ENCODE measurements around the gene GBE1.
"Not testable (repeated sequence)": the region's sequence is repeated elsewhere in the genome, so short reads cannot be mapped to it uniquely, and the experiment has no call there.

GBE1 gene

DNA sequence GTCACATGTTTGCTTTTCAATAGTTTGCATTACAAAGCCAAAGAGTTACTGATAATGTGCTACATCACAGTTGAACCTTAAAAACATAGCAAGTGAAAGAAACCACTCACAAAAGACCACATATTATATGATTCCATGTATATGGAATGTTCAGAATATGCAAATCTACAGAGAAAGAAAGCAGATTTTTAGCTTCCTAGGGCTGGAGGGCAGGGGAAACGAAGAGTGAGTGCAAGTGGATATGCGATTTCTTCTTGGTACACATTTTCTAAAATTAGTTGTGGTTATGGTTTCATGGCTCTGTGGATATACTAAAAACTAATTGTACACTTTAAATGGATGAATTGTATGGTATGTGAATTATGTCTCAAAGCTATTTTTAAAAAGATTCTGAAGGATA lies 4.0 kb upstream of the GBE1 start:
- no peaks in the 10 kb centered on the region for H3K4me1 ChIP-seq (ENCODE audit: insufficient read depth, insufficient read length)
- H3K9me3 ChIP-seq (ENCODE audit: insufficient read depth, low read length) = no peaks in the 10 kb centered on the region
- TF ChIP-seq SUZ12 (IDR thresholded peaks at IDR 0.05; ENCODE audit: extremely low read depth, insufficient read depth, insufficient read length) (no peak), ZNF274 (IDR thresholded peaks at IDR 0.05; ENCODE audit: low read depth, low read length) (no peak), YY1 (IDR thresholded peaks at IDR 0.05; ENCODE audit: insufficient read depth, insufficient read length) (no peak)
- H3K9ac ChIP-seq (ENCODE audit: insufficient read length, low read depth) = no peak overlapping the region
- no peaks in the 10 kb centered on the region for H3K36me3 ChIP-seq (ENCODE audit: insufficient read depth, insufficient read length, low read length)
- no peak for DNase-seq (ENCODE audit: low read depth, low spot score)
- H3K4me3 ChIP-seq (ENCODE audit: insufficient read length, low read depth) = no peak overlapping the region
- H3K27me3 ChIP-seq (ENCODE audit: insufficient read depth, insufficient read length) = no peaks in the 10 kb centered on the region

DNA sequence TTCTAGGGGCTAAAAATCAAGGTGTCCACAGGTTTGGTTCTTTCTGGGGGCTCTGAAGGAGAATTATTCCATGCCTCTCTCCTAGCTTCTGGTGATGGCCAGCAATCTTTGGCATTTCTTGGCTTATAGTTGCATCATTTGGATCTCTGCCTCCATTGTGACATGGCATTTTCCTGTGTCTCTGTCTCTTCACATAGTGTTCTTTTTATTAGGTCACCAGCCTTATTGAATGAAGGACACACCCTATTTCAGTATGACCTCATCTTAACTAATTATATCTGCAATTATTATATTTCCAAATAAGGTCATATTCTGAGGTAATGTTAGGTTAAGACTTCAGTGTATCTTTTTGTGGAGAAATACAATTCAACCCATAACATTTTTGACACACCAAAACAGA lies 3.2 kb upstream of the GBE1 start:
- no peak overlapping the region for H3K9ac ChIP-seq (ENCODE audit: insufficient read length, low read depth)
- H3K4me3 ChIP-seq (ENCODE audit: insufficient read length, low read depth) = no peak overlapping the region
- no peaks in the 10 kb centered on the region for H3K9me3 ChIP-seq (ENCODE audit: insufficient read depth, low read length)
- DNase-seq (ENCODE audit: low read depth, low spot score) = no peak
- H3K27me3 ChIP-seq (ENCODE audit: insufficient read depth, insufficient read length) = no peaks in the 10 kb centered on the region
- no peaks in the 10 kb centered on the region for H3K36me3 ChIP-seq (ENCODE audit: insufficient read depth, insufficient read length, low read length)
- H3K4me1 ChIP-seq (ENCODE audit: insufficient read depth, insufficient read length) = no peaks in the 10 kb centered on the region
- TF ChIP-seq ZNF274 (IDR thresholded peaks at IDR 0.05; ENCODE audit: low read depth, low read length) = no peak
- no peak for TF ChIP-seq SUZ12 (IDR thresholded peaks at IDR 0.05; ENCODE audit: extremely low read depth, insufficient read depth, insufficient read length)
- no peak for TF ChIP-seq YY1 (IDR thresholded peaks at IDR 0.05; ENCODE audit: insufficient read depth, insufficient read length)

DNA sequence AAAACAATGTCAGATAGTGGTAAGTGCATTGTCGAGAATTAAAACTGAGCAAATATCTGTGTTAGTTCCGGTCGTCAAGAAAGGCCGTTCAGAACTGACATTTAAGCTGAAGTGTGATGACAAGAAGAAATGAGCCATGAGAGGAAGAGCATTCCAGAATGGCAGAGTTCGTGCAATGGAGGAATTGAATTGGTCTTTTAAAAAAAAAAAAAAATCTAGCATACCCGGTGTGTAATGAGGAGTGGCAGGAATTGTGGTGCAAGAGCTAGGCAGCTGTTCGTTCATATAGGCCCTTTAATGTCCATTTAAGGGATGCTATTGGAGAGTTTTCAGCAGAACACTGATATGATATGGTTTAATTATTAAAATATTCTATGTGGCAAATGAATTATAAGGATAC lies 2.6 kb upstream of the GBE1 start:
- no peaks in the 10 kb centered on the region for H3K4me1 ChIP-seq (ENCODE audit: insufficient read depth, insufficient read length)
- H3K4me3 ChIP-seq (ENCODE audit: insufficient read length, low read depth) = no peak overlapping the region
- H3K36me3 ChIP-seq (ENCODE audit: insufficient read depth, insufficient read length, low read length) = no peaks in the 10 kb centered on the region
- TF ChIP-seq SUZ12 (IDR thresholded peaks at IDR 0.05; ENCODE audit: extremely low read depth, insufficient read depth, insufficient read length) (no peak), ZNF274 (IDR thresholded peaks at IDR 0.05; ENCODE audit: low read depth, low read length) (no peak), YY1 (IDR thresholded peaks at IDR 0.05; ENCODE audit: insufficient read depth, insufficient read length) (no peak)
- H3K27me3 ChIP-seq (ENCODE audit: insufficient read depth, insufficient read length) = no peaks in the 10 kb centered on the region
- no peaks in the 10 kb centered on the region for H3K9me3 ChIP-seq (ENCODE audit: insufficient read depth, low read length)
- no peak for DNase-seq (ENCODE audit: low read depth, low spot score)
- no peak overlapping the region for H3K9ac ChIP-seq (ENCODE audit: insufficient read length, low read depth)

DNA sequence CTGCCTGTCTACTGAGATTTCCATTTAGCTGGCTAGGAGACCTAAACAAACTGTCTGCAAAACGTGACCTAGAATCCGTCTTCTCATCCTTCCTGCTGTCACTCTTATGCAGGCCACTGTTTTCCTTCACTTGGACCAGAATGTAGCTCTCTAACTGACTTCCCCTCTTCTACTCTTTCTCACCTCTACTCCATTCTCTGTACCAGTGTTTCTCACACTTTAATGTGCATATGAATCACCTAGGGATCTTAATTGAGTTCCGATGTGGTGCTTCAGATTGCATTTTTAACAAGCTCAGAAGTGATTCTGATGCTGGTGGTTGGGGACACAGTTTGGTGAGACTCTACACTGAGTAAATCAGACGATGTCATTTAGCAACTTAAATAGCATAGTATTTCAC lies 1.6 kb upstream of the GBE1 start:
- no peak for TF ChIP-seq YY1 (IDR thresholded peaks at IDR 0.05; ENCODE audit: insufficient read depth, insufficient read length)
- TF ChIP-seq ZNF274 (IDR thresholded peaks at IDR 0.05; ENCODE audit: low read depth, low read length) = no peak
- no peak for TF ChIP-seq SUZ12 (IDR thresholded peaks at IDR 0.05; ENCODE audit: extremely low read depth, insufficient read depth, insufficient read length)
- DNase-seq (ENCODE audit: low read depth, low spot score) = no peak
- Histone ChIP-seq H3K27me3 (ENCODE audit: insufficient read depth, insufficient read length) (no peaks in the 10 kb centered on the region), H3K9me3 (ENCODE audit: insufficient read depth, low read length) (no peaks in the 10 kb centered on the region), H3K4me1 (ENCODE audit: insufficient read depth, insufficient read length) (no peaks in the 10 kb centered on the region), H3K9ac (ENCODE audit: insufficient read length, low read depth) (no peak overlapping the region), H3K36me3 (ENCODE audit: insufficient read depth, insufficient read length, low read length) (no peaks in the 10 kb centered on the region), H3K4me3 (ENCODE audit: insufficient read length, low read depth) (no peak overlapping the region)

DNA sequence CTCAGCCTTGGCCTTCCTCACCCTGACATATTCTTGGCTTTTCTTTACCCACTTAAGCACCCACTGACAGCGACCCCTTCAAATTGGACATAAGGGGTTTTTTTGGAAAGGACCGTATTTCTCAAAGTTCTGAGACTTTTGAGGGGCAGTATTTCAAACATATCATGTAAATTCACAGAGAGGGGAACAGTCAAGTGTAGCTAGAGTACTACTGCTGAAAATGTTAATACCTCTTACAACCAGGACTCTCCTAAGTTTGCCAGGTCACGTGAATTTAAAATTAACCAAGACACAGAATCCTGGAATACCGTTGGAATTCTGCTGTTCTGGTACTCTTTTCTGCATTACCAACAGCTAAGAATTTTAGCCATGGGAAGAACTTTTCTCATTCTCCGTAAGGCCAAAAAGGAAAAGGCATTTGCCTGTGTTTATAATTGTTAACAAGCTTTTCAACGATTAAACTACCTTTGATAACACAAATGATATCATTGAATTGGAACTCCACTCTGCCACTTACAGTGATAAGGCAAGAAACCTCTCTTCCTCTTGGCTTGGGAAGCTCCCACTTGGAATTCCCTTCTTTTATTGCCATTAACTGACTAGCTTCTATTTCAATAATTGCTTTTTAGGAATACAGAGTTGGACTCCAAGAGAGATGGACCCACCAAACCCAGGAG lies 597 bp upstream of the GBE1 start:
- Histone ChIP-seq H3K4me3 (ENCODE audit: insufficient read length, low read depth) (peak overlapping the region; percentile 66), H3K9me3 (ENCODE audit: insufficient read depth, low read length) (no peaks in the 10 kb centered on the region), H3K27me3 (ENCODE audit: insufficient read depth, insufficient read length) (no peaks in the 10 kb centered on the region), H3K9ac (ENCODE audit: insufficient read length, low read depth) (peak overlapping the region; percentile 95), H3K4me1 (ENCODE audit: insufficient read depth, insufficient read length) (no peaks in the 10 kb centered on the region), H3K36me3 (ENCODE audit: insufficient read depth, insufficient read length, low read length) (no peaks in the 10 kb centered on the region)
- no peak for TF ChIP-seq YY1 (IDR thresholded peaks at IDR 0.05; ENCODE audit: insufficient read depth, insufficient read length)
- TF ChIP-seq ZNF274 (IDR thresholded peaks at IDR 0.05; ENCODE audit: low read depth, low read length) = no peak
- no peak for TF ChIP-seq SUZ12 (IDR thresholded peaks at IDR 0.05; ENCODE audit: extremely low read depth, insufficient read depth, insufficient read length)
- DNase-seq (ENCODE audit: low read depth, low spot score) = no peak

DNA sequence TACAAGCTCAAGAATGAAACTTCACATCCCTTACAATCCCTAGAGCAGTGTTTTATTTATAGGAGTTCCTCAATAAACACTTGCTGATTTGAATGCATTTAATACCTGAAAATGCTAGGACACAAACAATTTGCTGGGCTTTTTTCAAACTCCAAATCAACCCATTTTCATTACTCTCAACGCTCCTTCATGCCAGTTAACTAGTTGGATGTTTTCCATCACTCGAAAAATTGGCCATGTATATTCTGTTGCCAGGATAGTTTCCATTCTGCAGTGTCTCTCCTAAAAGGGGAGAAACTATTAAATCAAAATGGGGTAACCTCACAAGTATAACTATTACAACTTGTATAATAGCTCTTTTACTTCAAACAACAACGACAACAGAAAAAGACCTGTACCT lies 1.2 kb downstream of the GBE1 start:
- Histone ChIP-seq H3K9ac (ENCODE audit: insufficient read length, low read depth) (no peak overlapping the region), H3K9me3 (ENCODE audit: insufficient read depth, low read length) (no peaks in the 10 kb centered on the region), H3K36me3 (ENCODE audit: insufficient read depth, insufficient read length, low read length) (no peaks in the 10 kb centered on the region), H3K4me1 (ENCODE audit: insufficient read depth, insufficient read length) (no peaks in the 10 kb centered on the region), H3K4me3 (ENCODE audit: insufficient read length, low read depth) (no peak overlapping the region), H3K27me3 (ENCODE audit: insufficient read depth, insufficient read length) (no peaks in the 10 kb centered on the region)
- TF ChIP-seq YY1 (IDR thresholded peaks at IDR 0.05; ENCODE audit: insufficient read depth, insufficient read length) (no peak), SUZ12 (IDR thresholded peaks at IDR 0.05; ENCODE audit: extremely low read depth, insufficient read depth, insufficient read length) (no peak), ZNF274 (IDR thresholded peaks at IDR 0.05; ENCODE audit: low read depth, low read length) (no peak)
- no peak for DNase-seq (ENCODE audit: low read depth, low spot score)

DNA sequence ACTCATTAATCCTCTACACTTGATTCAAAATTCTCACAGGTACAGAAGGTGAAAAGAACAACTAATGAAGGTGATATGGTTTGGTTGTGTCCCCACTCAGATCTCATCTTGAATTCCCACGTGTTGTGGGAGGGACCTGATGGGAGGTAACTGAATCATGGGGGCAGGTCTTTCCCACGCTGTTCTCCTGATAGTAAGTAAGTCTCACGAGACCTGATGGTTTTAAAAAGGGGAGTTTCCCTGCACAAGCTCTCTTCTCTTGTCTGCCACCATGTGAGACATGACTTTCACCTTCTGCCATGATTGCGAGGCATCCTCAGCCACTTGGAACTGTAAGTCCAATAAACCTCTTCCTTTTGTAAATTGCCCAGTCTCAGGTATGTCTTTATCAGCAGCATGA lies 2.7 kb downstream of the GBE1 start:
- not testable (repeated sequence) for H3K36me3 ChIP-seq (ENCODE audit: insufficient read depth, insufficient read length, low read length); H3K4me1 ChIP-seq (ENCODE audit: insufficient read depth, insufficient read length); H3K4me3 ChIP-seq (ENCODE audit: insufficient read length, low read depth)

More for the DNA sequence above, 2.7 kb downstream of the GBE1 start:
- H3K9ac ChIP-seq (ENCODE audit: insufficient read length, low read depth); H3K9me3 ChIP-seq (ENCODE audit: insufficient read depth, low read length); DNase-seq (ENCODE audit: low read depth, low spot score); H3K27me3 ChIP-seq (ENCODE audit: insufficient read depth, insufficient read length): not testable (repeated sequence)
